T47D (cell line): Measurements from ENCODE around the gene LMAN2L.

ENCODE experiments used
- DNase-seq, 2 experiments: peaks; one replicate each; pipeline versions ENCODE4 v3.0.0 to v3.0.0-alpha.2; 2011 to 2012; ENCODE audit warnings: low read depth in 1 of 2, low spot score in 1 of 2
- JUND ChIP-seq: IDR thresholded peaks from 2 replicates; pipeline ENCODE4 v1.6.1; 2012; ENCODE audit warnings: low read depth
- in situ Hi-C: cut with HindIII; loops from 2 replicates; pipeline ENCODE4 v1.10.0; 2016; ENCODE audit warnings: low sequenced_read_pairs, low pct_unique_long_range_greater_than_20kb

LMAN2L gene

DNA sequence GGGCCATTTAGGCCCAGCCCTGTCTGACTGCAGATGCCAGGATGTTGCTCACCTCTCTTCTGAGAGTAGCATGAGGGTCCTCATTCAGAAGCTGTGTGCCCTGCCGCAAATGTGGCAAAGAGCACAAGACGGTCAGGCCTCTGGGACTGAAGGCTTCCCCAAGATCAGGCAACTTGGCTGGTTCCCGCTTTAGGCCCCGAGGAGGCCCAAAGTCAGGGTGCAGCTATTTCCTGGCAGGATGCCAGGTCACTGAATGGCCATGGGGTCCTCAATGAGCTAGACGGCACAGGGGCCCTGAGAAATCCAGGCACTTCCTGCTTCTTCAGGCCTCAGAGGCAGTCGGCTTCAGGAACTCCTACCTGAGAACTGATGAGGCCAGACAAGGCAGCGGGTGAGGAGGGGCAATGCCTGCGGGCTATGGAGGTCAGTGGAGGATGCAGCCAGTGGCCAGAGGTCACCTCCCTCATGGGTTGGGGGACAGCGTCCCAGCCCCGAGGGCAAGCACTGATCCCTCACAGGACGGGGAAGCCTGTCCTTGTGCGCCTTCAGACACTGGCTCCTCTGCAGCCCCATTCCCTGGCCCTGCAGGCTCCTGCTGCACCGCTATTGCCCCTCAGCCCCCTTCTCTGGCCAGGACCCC lies 44.9 kb downstream of the LMAN2L start:
- in situ Hi-C loops = no loop called here
- DNase-seq = no peak
- TF ChIP-seq JUND = no peak

DNA sequence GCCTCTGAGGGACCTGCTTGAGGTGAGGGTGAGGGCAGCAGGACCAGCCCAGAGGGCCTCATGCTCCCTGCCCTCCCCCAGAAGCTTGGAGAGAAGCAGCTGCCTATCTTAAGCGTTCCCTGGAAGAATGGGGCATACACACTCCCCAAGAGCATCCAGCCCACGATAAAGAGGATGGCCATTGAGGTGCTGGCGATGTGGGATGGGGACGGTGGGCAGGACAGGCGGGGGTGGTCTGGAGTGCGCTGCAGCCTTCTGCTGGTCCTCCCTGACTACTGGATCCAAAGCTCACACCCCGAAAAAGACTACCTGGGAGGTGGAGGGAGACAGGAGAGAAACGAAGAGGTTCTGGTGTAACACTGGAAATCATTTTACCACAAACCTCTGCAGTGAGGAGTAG lies 45.6 kb downstream of the LMAN2L start:
- in situ Hi-C loops = no loop called here
- DNase-seq = no peak
- no peak for TF ChIP-seq JUND

DNA sequence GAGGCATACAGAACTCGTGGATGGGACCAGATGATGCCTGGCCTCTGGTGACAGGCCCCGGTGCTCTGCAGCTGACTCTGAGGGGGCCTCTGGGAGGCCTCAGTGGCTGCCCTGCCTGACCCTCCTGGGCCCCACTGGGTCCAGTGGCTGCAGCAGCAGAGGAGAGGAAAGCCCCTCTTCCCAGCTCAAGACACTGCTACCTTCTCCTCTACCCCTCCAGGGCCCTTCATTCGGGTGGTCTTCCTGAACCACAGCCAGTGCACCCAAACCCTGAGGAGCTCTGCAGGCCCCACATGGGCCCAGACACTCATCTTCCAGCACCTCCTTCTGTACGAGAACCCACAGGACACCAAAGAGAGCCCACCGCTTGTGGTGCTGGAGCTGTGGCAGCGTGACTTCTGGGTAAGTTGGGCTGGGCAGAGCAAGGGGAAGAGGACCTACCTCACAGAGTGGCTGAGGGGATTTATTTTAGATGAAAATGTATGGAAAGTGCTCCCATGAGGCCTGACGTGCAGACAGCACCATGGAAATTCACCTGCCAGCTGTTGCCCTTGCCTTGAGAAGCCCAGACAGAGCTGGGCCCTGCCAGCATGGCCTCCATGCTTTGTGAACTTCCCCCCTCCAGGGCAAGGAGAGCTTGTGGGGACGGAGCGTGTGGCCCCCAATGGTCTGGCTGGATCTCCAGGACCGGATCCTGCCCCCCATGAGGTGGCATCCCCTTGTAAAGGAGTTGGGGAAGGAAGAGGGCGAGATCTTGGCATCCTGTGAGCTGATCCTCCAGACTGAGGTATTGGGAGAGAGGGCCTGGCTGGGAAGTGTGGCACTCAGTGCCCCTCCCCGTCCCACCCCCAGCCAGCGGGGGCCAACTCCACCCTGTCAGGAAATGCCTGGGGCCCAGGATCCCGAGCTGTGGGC lies 46.3 kb downstream of the LMAN2L start:
- DNase-seq = no peak
- no peak for TF ChIP-seq JUND
- in situ Hi-C loops = no loop called here

DNA sequence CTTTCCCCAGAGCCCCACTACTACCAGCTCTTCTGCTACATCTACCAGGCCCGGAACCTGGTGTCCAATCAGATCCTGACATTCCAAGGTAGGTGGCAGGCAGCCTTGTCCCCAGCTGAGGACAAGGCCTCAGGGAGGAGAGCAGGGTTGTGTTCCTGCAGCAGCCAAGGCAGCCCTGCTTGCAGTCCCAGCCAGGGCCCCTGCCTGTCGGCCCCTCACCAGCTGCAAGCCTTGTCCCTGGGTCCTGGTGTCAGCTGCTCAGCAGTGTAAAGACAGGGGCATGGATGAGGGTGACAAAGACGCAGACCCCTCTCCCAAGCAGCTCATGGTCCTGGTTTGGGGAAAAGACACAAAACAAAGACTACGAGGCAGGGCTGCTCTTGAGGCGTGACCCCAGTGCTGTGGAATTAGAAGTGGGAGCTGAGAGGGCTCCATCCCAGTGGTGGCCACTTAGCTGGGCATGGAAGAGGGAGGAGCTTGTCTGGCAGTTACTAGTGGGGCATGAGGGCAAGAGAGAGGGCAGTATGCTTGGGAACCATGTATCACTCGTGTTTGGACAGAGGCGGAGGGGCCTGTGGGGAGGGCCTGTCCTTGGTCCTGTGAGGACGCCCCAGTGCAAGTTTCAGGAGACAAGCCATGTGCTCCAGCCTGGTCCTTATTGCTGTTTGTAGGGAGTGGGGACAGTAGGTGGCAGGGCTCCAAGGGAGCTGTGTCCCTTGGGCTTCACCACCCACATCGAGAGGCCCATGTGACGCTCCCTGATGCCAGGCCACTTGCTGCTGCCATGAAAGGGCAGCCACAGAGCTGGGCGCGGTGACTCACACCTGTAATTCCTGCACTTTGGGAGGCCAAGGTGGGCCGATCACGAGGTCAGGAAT lies 47.5 kb downstream of the LMAN2L start:
- no peak for DNase-seq
- no peak for TF ChIP-seq JUND
- in situ Hi-C loops = no loop called here

DNA sequence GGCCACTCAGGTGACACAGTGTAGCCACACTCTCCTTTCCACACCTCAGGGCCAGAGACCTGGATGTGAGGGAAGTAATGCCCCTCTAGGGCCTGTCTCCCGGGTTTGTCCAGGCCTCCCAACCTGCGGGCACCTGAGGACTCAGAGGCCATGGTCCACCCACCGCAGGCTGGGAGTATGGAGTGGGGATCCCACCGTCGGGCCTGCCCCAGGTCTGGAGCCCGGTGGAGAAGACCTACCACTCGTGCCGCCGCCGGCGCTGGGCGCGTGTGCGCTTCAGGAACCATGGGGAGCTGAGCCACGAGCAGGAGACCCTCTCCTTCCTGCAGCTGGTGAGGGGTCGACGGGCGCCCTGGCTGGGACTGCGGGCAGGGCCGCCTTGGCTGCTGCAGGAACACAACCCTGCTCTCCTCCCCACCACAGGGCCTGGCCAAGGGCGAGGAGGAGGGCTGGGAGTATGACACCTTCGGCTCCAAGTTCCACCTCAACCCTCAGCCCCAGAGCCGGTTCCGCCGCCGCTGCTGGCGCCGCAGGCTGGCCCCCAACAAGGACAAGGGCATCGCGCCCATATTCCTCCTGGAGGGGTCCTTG lies 48.7 kb downstream of the LMAN2L start:
- DNase-seq = no peak
- TF ChIP-seq JUND = no peak
- in situ Hi-C loops = no loop called here

DNA sequence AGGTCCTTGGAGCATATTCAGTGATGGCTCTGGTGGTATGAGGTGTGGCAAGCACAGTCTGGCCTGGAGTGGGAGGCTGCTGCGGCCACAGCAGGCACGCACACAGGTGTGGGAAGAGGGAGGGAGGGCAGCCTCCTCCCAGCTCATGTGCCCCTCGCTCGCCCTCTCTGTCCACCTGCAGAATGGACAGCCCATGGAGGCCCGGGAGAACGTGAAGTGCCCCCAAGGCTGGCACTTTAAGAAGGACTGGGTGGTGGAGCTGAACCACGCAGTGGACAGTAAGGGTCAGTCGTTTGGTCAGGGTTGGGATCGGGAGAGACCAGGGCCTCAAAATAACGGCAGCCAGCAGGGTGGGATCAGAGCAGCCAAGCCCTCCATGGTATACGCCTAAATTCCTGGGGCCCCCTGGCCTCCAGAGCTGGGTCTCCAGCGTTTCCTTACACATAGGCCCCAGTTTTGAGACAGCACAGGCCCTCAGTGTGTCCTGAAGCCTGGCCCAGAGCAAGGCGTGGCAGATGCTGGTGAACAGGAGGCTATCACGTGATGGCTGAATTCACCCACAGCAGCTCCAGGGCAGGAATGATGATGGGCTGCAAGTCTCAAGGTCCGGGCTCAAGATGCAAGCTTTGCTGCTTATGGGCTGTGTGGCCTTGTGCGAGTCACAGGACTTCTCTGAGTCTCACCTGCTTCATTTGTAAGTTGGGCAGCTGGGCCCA lies 49.4 kb downstream of the LMAN2L start:
- no peak for TF ChIP-seq JUND
- in situ Hi-C loops = no loop called here
- no peak for DNase-seq

DNA sequence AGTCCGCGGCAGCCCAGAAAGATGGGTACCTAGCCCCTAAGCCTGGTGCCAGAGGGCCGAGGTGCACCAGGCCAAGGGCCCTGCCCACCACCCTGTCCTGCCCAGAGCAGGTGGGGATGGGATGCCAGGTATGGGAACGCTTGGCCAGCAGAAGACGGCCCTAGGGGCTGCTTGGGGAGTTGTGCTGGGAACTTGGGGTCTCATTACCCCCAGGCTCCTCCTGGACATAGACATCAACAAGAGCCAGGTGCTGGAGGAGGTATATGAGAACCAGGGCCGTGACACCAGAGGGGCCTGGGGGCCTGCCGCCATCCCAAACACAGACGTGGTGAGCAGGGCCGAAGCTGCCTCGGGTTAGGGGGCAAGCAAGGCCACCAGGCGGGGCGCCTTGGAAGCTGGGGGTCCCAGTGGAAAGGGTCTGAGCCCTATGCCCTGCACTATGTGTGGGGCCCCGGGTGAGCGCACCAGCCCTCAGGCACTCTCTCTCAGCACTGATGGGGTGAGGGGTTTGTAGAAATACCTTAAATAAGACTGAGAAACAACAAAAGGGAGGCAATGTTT lies 50.4 kb downstream of the LMAN2L start:
- in situ Hi-C loops = no loop called here
- DNase-seq = no peak
- TF ChIP-seq JUND = no peak

DNA sequence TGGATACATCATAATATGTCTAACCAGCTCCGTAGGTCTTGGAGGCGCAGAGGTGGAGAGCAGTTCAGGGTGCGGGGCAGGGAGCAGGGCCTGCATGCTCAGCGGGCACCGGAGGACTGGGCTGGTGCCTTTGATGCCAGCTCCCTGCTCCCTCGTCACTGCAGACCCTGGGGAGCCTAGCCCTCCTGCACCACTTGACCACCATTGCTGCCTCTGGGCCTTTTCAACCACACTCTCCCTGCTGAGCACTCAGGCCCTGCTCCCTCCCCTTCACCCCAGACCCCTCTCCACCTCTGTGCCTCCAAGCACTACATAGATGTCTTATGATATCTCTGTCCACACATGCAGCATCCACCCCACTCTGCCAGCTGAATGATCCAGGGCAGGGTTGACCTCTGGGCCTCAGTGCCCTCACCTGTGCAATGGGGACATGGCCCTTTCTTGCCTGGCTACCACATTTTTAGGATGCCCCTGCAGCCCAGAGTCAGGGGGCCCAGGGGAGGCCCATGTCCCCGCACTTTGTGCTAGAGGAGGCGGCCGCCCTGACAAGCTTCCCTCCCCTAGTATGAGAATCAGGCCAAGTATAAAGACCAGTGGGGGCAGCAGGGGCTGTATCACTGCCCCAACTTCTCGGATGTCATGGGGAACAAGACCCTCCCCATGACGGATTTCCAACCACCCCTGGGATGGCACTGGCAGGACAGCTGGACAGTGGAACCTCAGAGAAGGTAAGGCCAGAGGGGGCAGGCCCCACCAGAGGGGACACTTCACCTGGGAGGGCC lies 51.0 kb downstream of the LMAN2L start:
- DNase-seq = no peak
- in situ Hi-C loops = no loop called here
- no peak for TF ChIP-seq JUND

DNA sequence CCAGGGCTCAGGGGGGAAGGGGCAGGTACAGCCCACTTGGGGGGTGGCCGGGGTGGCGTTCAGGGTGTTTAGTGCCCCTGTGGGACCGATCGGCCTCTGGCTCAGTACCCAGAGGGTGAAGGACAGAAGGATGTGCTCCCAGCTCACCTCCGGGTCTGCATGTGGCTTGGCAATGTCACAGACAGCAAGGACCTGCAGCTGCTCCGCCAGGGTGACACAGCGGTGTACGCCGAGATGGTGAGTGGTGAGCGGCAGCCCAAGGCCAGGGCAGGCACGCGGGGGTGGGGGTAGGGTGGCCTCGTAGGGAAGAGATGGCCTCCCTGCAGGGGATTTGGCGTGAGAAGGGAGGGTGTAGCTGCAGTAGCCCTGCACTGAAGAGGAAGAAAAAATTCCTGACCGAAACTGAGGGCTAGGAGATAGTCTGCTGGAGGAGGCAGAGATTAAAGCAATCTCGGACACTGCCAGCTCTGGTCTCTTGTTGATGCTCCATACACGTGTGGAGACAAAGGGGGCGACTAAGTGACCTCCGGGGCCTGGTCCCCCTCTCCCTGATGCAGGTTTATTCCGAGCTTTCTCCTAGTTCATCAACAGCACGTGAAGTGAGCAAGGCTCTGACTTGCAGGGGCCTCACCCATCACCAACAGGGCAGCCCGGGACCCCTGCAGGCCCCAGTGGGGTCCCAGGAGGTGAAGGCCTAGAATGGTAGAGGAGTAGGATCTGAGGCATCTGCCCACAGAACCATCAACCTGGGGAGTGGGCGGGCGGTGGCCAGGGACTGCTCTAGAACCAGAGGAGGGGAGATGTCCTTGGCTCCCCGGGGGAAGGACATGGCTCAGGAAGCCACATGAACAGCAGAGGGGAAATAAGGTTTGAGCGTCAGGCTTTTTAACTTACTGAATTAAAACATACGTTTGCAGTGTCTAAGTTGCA lies 51.9 kb downstream of the LMAN2L start:
- TF ChIP-seq JUND = no peak
- in situ Hi-C loops = no loop called here
- DNase-seq = no peak

DNA sequence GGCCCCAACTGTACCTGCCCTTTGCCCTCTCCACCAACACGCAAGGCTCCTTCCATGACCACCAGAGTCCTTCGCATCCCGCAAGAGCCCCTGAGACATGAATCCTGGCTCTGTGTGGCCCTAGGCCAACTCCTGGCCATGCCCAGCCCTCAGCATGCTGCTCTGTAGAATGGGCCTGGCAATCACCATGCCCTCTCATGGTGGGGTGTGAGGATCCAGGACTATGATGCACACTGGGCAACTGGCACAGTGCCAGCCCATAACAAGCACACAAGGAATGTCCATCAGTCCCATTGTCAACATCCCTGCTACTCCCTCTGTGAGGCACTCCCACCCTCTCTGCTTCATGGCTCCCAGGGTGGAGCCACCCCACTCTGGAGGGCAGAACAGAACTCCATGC lies 52.6 kb downstream of the LMAN2L start:
- in situ Hi-C loops = no loop called here
- TF ChIP-seq JUND = no peak

More for the DNA sequence above, 52.6 kb downstream of the LMAN2L start:
- DNase-seq = no peak
